ENCODE results near the gene APOB. TPM values are rescaled to one million over a fixed set of nuclear protein-coding genes. Genes with fewer than 3 reads are reported as not detected.

APOB gene
- total RNA-seq, 1 experiment from 2014 or later: 1.5 TPM

DNA sequence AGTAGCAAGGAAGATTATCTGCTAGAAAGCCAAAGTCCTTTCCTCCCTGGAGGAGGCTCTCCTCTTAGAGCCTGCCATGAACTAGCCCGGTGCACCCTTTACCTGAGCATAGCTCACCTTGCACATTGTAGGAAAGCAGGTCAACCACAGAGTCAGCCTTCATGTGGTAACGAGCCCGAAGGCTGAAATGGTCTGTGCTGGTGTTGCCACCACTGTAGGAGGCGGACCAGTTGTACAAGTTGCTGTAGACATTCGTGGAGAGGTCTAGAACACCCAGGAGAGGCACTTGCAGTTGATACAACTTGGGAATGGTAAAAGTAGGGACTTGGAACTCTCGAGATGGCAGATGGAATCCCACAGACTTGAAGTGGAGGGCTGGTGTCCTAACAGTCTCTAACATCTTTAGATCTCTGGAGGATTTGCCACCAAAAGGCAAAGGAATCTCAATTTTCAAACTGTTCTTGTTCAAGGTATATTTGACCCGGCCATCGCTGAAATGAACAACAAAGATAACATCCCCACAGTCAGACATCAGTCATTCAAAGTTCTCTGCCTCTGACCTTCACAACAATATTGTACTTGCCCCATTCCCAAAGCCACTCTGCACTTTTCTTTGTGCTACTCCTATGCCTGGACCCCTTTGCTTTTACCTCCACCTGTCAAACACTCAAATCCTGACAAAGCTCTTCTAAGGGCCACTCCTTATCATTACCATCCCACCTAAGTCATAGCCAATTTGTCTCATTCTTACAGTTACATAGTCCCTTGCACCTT lies 30.6 kb downstream of the APOB start:
- Mint-ChIP-seq H3K4me1 (peaks cover 5% of the 10 kb centered on the region), H3K27ac (no peak overlapping the region), H3K9me3 (peaks cover 17% of the 10 kb centered on the region), H3K36me3 (peaks cover 3% of the 10 kb centered on the region), H3K4me3 (no peak overlapping the region), H3K27me3 (ENCODE audit: low read depth) (peaks cover 8% of the 10 kb centered on the region)
- ATAC-seq: no peak
- TF ChIP-seq ZNF263 (CRISPR knock-in tag; IDR thresholded peaks at IDR 0.05; ENCODE audit: low read depth) (no peak), GTF2I (CRISPR knock-in tag; conservative IDR thresholded peaks at IDR 0.05) (no peak)
- TF ChIP-seq, protein P1, sequence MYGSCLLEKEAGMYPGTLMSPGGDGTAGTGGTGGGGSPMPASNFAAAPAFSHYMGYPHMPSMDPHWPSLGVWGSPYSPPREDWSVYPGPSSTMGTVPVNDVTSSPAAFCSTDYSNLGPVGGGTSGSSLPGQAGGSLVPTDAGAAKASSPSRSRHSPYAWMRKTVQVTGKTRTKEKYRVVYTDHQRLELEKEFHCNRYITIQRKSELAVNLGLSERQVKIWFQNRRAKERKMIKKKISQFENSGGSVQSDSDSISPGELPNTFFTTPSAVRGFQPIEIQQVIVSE (CRISPR knock-in tag; IDR thresholded peaks at IDR 0.05; ENCODE audit: borderline replicate concordance): no peak
- POLR2A ChIA-PET: no interaction called here
- CTCF ChIA-PET: no interaction called here
- DNase-seq (ENCODE audit: low spot score): no peak

DNA sequence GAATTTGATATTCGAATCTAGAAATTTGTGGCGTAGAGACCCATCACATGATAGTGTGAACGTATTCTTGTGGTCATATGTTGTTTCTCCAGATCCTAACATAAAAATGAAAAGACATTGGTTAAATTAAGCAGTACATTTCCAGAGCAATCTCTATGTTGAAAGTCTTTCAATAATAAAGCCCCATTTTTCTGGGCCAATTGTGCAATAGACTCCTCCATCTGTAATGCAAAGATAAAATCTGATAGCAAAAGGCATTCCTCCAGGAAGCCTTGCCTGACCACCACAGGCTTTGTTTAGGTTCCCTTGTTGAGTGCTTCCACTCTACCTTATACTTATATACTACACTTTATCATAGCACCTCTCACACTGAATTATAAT lies 31.3 kb downstream of the APOB start:
- CTCF ChIA-PET: no interaction called here
- peaks cover 5% of the 10 kb centered on the region for H3K4me1 Mint-ChIP-seq
- POLR2A ChIA-PET: no interaction called here
- no peak overlapping the region for H3K4me3 Mint-ChIP-seq
- H3K27me3 Mint-ChIP-seq (ENCODE audit: low read depth): peaks cover 8% of the 10 kb centered on the region
- no peak for DNase-seq (ENCODE audit: low spot score)
- H3K9me3 Mint-ChIP-seq: peaks cover 19% of the 10 kb centered on the region
- no peak overlapping the region for H3K27ac Mint-ChIP-seq
- no peak for ATAC-seq
- peaks cover 3% of the 10 kb centered on the region for H3K36me3 Mint-ChIP-seq
- TF ChIP-seq ETV6 (CRISPR knock-in tag; IDR thresholded peaks at IDR 0.05): no peak
- TF ChIP-seq, protein P2, sequence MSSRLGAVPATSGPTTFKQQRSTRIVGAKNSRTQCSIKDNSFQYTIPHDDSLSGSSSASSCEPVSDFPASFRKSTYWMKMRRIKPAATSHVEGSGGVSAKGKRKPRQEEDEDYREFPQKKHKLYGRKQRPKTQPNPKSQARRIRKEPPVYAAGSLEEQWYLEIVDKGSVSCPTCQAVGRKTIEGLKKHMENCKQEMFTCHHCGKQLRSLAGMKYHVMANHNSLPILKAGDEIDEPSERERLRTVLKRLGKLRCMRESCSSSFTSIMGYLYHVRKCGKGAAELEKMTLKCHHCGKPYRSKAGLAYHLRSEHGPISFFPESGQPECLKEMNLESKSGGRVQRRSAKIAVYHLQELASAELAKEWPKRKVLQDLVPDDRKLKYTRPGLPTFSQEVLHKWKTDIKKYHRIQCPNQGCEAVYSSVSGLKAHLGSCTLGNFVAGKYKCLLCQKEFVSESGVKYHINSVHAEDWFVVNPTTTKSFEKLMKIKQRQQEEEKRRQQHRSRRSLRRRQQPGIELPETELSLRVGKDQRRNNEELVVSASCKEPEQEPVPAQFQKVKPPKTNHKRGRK (CRISPR knock-in tag; IDR thresholded peaks at IDR 0.05; ENCODE audit: borderline replicate concordance): no peak
- TF ChIP-seq SMAD3 (CRISPR knock-in tag; IDR thresholded peaks at IDR 0.05; ENCODE audit: borderline replicate concordance): no peak
- TF ChIP-seq, protein P3, sequence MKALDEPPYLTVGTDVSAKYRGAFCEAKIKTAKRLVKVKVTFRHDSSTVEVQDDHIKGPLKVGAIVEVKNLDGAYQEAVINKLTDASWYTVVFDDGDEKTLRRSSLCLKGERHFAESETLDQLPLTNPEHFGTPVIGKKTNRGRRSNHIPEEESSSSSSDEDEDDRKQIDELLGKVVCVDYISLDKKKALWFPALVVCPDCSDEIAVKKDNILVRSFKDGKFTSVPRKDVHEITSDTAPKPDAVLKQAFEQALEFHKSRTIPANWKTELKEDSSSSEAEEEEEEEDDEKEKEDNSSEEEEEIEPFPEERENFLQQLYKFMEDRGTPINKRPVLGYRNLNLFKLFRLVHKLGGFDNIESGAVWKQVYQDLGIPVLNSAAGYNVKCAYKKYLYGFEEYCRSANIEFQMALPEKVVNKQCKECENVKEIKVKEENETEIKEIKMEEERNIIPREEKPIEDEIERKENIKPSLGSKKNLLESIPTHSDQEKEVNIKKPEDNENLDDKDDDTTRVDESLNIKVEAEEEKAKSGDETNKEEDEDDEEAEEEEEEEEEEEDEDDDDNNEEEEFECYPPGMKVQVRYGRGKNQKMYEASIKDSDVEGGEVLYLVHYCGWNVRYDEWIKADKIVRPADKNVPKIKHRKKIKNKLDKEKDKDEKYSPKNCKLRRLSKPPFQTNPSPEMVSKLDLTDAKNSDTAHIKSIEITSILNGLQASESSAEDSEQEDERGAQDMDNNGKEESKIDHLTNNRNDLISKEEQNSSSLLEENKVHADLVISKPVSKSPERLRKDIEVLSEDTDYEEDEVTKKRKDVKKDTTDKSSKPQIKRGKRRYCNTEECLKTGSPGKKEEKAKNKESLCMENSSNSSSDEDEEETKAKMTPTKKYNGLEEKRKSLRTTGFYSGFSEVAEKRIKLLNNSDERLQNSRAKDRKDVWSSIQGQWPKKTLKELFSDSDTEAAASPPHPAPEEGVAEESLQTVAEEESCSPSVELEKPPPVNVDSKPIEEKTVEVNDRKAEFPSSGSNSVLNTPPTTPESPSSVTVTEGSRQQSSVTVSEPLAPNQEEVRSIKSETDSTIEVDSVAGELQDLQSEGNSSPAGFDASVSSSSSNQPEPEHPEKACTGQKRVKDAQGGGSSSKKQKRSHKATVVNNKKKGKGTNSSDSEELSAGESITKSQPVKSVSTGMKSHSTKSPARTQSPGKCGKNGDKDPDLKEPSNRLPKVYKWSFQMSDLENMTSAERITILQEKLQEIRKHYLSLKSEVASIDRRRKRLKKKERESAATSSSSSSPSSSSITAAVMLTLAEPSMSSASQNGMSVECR (CRISPR knock-in tag; IDR thresholded peaks at IDR 0.05; ENCODE audit: borderline replicate concordance): no peak
- no peak for TF ChIP-seq ATF1 (CRISPR knock-in tag; IDR thresholded peaks at IDR 0.05)
- no peak for TF ChIP-seq ZNF121 (CRISPR knock-in tag; IDR thresholded peaks at IDR 0.05)
- TF ChIP-seq TP53 (CRISPR knock-in tag; IDR thresholded peaks at IDR 0.05): no peak
- no peak for TF ChIP-seq ELF4 (CRISPR knock-in tag; IDR thresholded peaks at IDR 0.05; ENCODE audit: low read depth)
- TF ChIP-seq GTF2I (CRISPR knock-in tag; conservative IDR thresholded peaks at IDR 0.05): no peak
- TF ChIP-seq, protein P4, sequence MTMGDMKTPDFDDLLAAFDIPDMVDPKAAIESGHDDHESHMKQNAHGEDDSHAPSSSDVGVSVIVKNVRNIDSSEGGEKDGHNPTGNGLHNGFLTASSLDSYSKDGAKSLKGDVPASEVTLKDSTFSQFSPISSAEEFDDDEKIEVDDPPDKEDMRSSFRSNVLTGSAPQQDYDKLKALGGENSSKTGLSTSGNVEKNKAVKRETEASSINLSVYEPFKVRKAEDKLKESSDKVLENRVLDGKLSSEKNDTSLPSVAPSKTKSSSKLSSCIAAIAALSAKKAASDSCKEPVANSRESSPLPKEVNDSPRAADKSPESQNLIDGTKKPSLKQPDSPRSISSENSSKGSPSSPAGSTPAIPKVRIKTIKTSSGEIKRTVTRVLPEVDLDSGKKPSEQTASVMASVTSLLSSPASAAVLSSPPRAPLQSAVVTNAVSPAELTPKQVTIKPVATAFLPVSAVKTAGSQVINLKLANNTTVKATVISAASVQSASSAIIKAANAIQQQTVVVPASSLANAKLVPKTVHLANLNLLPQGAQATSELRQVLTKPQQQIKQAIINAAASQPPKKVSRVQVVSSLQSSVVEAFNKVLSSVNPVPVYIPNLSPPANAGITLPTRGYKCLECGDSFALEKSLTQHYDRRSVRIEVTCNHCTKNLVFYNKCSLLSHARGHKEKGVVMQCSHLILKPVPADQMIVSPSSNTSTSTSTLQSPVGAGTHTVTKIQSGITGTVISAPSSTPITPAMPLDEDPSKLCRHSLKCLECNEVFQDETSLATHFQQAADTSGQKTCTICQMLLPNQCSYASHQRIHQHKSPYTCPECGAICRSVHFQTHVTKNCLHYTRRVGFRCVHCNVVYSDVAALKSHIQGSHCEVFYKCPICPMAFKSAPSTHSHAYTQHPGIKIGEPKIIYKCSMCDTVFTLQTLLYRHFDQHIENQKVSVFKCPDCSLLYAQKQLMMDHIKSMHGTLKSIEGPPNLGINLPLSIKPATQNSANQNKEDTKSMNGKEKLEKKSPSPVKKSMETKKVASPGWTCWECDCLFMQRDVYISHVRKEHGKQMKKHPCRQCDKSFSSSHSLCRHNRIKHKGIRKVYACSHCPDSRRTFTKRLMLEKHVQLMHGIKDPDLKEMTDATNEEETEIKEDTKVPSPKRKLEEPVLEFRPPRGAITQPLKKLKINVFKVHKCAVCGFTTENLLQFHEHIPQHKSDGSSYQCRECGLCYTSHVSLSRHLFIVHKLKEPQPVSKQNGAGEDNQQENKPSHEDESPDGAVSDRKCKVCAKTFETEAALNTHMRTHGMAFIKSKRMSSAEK (CRISPR knock-in tag; IDR thresholded peaks at IDR 0.05; ENCODE audit: borderline replicate concordance): no peak
- no peak for TF ChIP-seq NR3C1 (CRISPR knock-in tag; conservative IDR thresholded peaks at IDR 0.05; ENCODE audit: low read depth)
- no peak for TF ChIP-seq ZNF423 (CRISPR knock-in tag; IDR thresholded peaks at IDR 0.05)
- no peak for TF ChIP-seq PRRX2 (CRISPR knock-in tag; IDR thresholded peaks at IDR 0.05)
- TF ChIP-seq, protein P5, sequence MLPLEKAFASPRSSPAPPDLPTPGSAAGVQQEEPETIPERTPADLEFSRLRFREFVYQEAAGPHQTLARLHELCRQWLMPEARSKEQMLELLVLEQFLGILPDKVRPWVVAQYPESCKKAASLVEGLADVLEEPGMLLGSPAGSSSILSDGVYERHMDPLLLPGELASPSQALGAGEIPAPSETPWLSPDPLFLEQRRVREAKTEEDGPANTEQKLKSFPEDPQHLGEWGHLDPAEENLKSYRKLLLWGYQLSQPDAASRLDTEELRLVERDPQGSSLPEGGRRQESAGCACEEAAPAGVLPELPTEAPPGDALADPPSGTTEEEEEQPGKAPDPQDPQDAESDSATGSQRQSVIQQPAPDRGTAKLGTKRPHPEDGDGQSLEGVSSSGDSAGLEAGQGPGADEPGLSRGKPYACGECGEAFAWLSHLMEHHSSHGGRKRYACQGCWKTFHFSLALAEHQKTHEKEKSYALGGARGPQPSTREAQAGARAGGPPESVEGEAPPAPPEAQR (CRISPR knock-in tag; IDR thresholded peaks at IDR 0.05): no peak
- no peak for TF ChIP-seq SOX15 (CRISPR knock-in tag; IDR thresholded peaks at IDR 0.05)
- no peak for TF ChIP-seq MYBL2 (CRISPR knock-in tag; IDR thresholded peaks at IDR 0.05)
- TF ChIP-seq, protein P6, sequence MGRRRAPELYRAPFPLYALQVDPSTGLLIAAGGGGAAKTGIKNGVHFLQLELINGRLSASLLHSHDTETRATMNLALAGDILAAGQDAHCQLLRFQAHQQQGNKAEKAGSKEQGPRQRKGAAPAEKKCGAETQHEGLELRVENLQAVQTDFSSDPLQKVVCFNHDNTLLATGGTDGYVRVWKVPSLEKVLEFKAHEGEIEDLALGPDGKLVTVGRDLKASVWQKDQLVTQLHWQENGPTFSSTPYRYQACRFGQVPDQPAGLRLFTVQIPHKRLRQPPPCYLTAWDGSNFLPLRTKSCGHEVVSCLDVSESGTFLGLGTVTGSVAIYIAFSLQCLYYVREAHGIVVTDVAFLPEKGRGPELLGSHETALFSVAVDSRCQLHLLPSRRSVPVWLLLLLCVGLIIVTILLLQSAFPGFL (CRISPR knock-in tag; IDR thresholded peaks at IDR 0.05; ENCODE audit: borderline replicate concordance): no peak
- TF ChIP-seq, protein P7, sequence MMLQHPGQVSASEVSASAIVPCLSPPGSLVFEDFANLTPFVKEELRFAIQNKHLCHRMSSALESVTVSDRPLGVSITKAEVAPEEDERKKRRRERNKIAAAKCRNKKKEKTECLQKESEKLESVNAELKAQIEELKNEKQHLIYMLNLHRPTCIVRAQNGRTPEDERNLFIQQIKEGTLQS (CRISPR knock-in tag; conservative IDR thresholded peaks at IDR 0.05): no peak
- no peak for TF ChIP-seq MXD4 (CRISPR knock-in tag; IDR thresholded peaks at IDR 0.05; ENCODE audit: borderline replicate concordance)
